Testis (tissue), 3 donors: ENCODE data around the gene GP1BB. TPM values are rescaled to one million over a fixed set of nuclear protein-coding genes. Genes with fewer than 3 reads are reported as not detected.

Experiments
- DNase-seq: peaks from one replicate; pipeline ENCODE4 v3.0.0-alpha.2; 2019
- H3K27ac ChIP-seq, 2 donors: fragments of 200-600 bp; sonication (generic); one replicate each; pipeline ENCODE4 v1.5.1; 2019
- H3K27me3 ChIP-seq: fragments of 200-600 bp; sonication (generic); one replicate; pipeline ENCODE4 v1.5.1; 2019
- H3K36me3 ChIP-seq: fragments of 200-600 bp; sonication (generic); one replicate; pipeline ENCODE4 v1.5.1; 2017; ENCODE audit warnings: low read depth; ENCODE audit errors: missing control alignments
- H3K4me1 ChIP-seq: fragments of 200-600 bp; sonication (generic); one replicate; pipeline ENCODE4 v1.5.1; 2019
- H3K4me3 ChIP-seq, 2 donors: fragments of 200-600 bp; sonication (generic); one replicate each; pipeline ENCODE4 v1.5.1; 2017 to 2019
- H3K9me3 ChIP-seq: fragments of 200-600 bp; sonication (generic); one replicate; pipeline ENCODE4 v1.5.1; 2017
- CTCF ChIP-seq, 3 experiments: fragments of 450-650 bp in 2 of 3; fragments of 200-600 bp in 1 of 3; sonication (generic) in 1 of 3; IDR thresholded peaks; one replicate each; pipeline ENCODE4 v1.5.1; 2016 to 2019; ENCODE audit warnings: antibody characterized with exemption in 3 of 3, mild to moderate bottlenecking in 2 of 3, moderate library complexity in 1 of 3
- POLR2A ChIP-seq: fragments of 450-650 bp; IDR thresholded peaks from one replicate; pipeline ENCODE4 v1.6.1; 2017; ENCODE audit warnings: antibody characterized with exemption, mild to moderate bottlenecking, moderate library complexity
- WGBS, 2 donors: methylation state at CpG; one replicate each; pipeline ENCODE4 v1.1.5; 2018; 5-methylcytosine and 5-hydroxymethylcytosine counted together
- intact Hi-C: fragments of 100-400 bp; cut with DNase I; formaldehyde crosslinking; loops from one replicate; pipeline ENCODE4 v1.15.1; 2023; ENCODE audit warnings: low total_unique reads
- polyA plus RNA-seq: library from polyadenylated mRNA; stranded (reverse); fragments of 350-450 nt; fragmentation: Illumina TruSeq; extraction: RNeasy Lipid Tissue Mini Kit (QIAGEN cat#74804); gene quantifications from one replicate; pipeline ENCODE4 v1.2.3, GENCODE V29; 2014; ENCODE audit warnings: low read depth, low replicate concordance; ENCODE audit not compliant: insufficient read depth
- total RNA-seq, 2 donors: library from RNA; depleted of rRNA; stranded (reverse); fragments of >200 nt; gene quantifications; one replicate each; pipeline ENCODE4 v1.2.3, GENCODE V29; 2016

GP1BB gene
- total and polyA plus RNA-seq, 3 donors from 2014 or later, result 28.0 to 65.1 TPM; not detected in 1

GRCh38 chr22:19772422-19772672 is 49.0 kb downstream of the GP1BB start:
- Histone ChIP-seq H3K27me3 (no peaks in the 10 kb centered on the region), H3K9me3 (no peaks in the 10 kb centered on the region), H3K4me1 (peaks cover 2% of the 10 kb centered on the region), H3K4me3 (no peak overlapping the region), H3K36me3 (no peaks in the 10 kb centered on the region), H3K27ac (no peak overlapping the region)
- 60 to 62% methylated on average over 4 of the region's 4 CpGs for WGBS, 2 donors
- TF ChIP-seq POLR2A (no peak), CTCF (IDR thresholded peaks at IDR 0.05) (no peak)
- DNase-seq, result no peak
- intact Hi-C loops, result no loop called here

DNA sequence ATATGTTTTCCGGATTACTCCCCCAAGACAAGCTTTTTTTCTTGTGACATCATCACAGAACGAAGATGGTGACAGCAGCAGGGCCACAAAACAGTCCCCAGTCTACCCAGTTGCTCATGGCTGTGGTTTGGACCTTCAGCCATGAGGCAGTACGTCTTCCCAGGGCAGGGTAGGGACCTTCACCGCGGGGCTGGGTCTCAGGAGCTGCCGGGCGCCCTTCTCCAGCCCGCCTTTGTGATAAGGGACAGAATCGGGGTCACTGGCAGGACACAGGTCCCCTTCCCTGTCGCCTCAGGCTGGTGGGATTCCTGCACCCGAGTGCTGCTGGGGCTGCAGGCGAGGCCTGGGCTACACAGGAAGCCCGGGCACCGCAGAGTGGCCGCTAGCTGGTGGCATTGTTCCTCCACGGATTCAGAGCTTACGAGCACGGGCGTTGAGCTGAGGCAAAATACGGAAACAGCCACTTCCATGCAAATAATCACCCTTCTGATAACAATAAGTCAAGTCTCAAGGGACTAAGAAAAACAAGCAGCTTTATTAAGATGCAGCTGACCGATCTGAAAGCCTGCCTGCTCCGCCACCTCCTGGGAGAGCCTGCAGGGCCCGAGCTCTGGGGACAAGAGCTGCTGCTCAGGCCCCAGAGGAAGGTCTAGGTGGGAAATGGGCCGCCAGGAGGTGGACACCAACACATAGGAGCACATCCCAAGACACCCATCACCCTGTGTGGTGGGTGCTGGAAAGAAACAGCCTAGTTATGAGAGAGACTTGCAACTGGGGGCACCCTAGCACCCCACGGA is 49.5 kb downstream of the GP1BB start:
- H3K4me3 ChIP-seq, result no peak overlapping the region
- no peak overlapping the region for H3K27ac ChIP-seq
- no peaks in the 10 kb centered on the region for H3K27me3 ChIP-seq
- DNase-seq, result no peak
- intact Hi-C loops, result no loop called here
- TF ChIP-seq POLR2A (no peak), CTCF (IDR thresholded peaks at IDR 0.05) (no peak)
- no peaks in the 10 kb centered on the region for H3K36me3 ChIP-seq
- H3K9me3 ChIP-seq, result no peaks in the 10 kb centered on the region
- WGBS, 2 donors, result 76 to 82% methylated on average over 20 to 25 of the region's 25 CpGs
- H3K4me1 ChIP-seq, result peaks cover 2% of the 10 kb centered on the region

- no peak overlapping the region for H3K27ac ChIP-seq
- no peaks in the 10 kb centered on the region for H3K4me1 ChIP-seq
- no peak overlapping the region for H3K4me3 ChIP-seq
- 80 to 83% methylated on average over 5 to 9 of the region's 9 CpGs for WGBS, 2 donors
- no peak for TF ChIP-seq POLR2A
- no peak for TF ChIP-seq CTCF (IDR thresholded peaks at IDR 0.05)
- DNase-seq, result no peak
- intact Hi-C loops, result no loop called here
- H3K27me3 ChIP-seq, result no peaks in the 10 kb centered on the region
- H3K9me3 ChIP-seq, result no peaks in the 10 kb centered on the region
- H3K36me3 ChIP-seq, result no peaks in the 10 kb centered on the region
Observed at GRCh38 chr22:19773470-19774040, 50.2 kb downstream of the GP1BB start.

Other genes starting within 250 kb of the GP1BB start
- 10 to 100 TPM; 46.1 to 54.5 TPM for gene UFD1, start 244.3 kb upstream of the GP1BB start, total RNA-seq
- 86.6 TPM for gene UFD1, start 244.3 kb upstream of the GP1BB start, polyA plus RNA-seq
- gene CDC45, start 243.6 kb upstream of the GP1BB start, total RNA-seq, result 10 to 100 TPM; 38.8 to 43.7 TPM
- 47.2 TPM for gene CDC45, start 243.6 kb upstream of the GP1BB start, polyA plus RNA-seq
- 10 to 100 TPM; 29.2 to 42.0 TPM for gene CLDN5, start 199.1 kb upstream of the GP1BB start, total RNA-seq
- gene CLDN5, start 199.1 kb upstream of the GP1BB start, polyA plus RNA-seq, result 10.4 TPM
- 10 to 100 TPM; 68.9 to 89.3 TPM for gene SEPTIN5, start 9.0 kb upstream of the GP1BB start, total RNA-seq
- 33.9 TPM for gene SEPTIN5, start 9.0 kb upstream of the GP1BB start, polyA plus RNA-seq
- 10 to 100 TPM; 23.3 to 43.4 TPM for gene TBX1, start 37.2 kb downstream of the GP1BB start, total RNA-seq
- gene TBX1, start 37.2 kb downstream of the GP1BB start, polyA plus RNA-seq, result 18.1 TPM
- 1 to 10 TPM; 5.5 to 6.9 TPM for gene GNB1L, start 131.3 kb downstream of the GP1BB start, total RNA-seq
- gene GNB1L, start 131.3 kb downstream of the GP1BB start, polyA plus RNA-seq, result 6.0 TPM
- 10 to 100 TPM; 11.0 to 14.7 TPM for gene RTL10, start 131.3 kb downstream of the GP1BB start, total RNA-seq
- gene RTL10, start 131.3 kb downstream of the GP1BB start, polyA plus RNA-seq, result 10.9 TPM
- 100 to 1,000 TPM; 278 to 427 TPM for gene COMT, start 218.2 kb downstream of the GP1BB start, total RNA-seq
- gene COMT, start 218.2 kb downstream of the GP1BB start, polyA plus RNA-seq, result 147 TPM
- 10 to 100 TPM; 36.6 to 49.9 TPM for gene TXNRD2, start 218.3 kb downstream of the GP1BB start, total RNA-seq
- 28.7 TPM for gene TXNRD2, start 218.3 kb downstream of the GP1BB start, polyA plus RNA-seq